ENCODE data around the gene GOLGA8M.
"Not testable (repeated sequence)": the region's sequence is repeated elsewhere in the genome, so short reads cannot be mapped to it uniquely, and the experiment has no call there.

GOLGA8M gene

DNA sequence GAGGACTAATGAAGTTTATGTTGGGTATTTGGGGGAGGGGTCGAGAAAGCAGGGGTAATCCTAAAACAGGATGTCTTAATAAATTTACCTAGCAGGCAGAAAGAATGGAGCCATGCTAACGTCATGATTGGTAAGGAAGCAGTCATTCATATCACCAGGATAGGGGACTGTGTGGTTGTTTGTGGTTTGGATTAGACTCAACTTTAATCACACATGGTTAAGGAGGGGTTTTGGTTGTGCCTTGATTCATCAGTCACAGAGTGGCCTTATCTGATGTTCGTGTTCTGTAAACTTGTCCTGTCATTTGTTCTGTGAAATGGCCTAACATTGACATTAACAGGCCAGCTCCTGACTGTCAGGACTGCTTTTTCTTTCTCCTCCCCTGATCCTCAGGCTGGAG lies 40.1 kb downstream of the GOLGA8M start:
- not testable (repeated sequence) for FAIRE-seq; DNase-seq (ENCODE audit: insufficient read length, low spot score)

DNA sequence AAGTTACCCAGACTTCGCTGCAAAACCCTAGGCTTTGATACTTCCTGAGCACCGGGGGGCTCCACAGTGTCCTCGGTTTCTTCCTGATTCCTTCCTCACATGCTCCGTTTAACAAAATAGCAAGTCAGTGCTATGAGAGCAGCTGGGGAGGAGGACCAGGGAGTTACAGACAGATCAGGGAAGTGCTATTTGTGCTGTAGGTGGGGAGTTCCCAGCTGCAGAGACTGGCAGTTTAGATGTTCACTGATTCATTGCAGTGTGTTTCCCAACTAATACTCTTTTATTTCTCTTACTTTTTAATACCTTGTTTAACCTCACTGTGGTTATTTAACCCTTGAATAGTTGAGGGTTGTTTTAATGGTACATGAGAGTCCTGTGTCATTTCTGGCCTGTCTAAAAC lies 45.8 kb downstream of the GOLGA8M start:
- not testable (repeated sequence) for DNase-seq (ENCODE audit: insufficient read length, low spot score); FAIRE-seq

DNA sequence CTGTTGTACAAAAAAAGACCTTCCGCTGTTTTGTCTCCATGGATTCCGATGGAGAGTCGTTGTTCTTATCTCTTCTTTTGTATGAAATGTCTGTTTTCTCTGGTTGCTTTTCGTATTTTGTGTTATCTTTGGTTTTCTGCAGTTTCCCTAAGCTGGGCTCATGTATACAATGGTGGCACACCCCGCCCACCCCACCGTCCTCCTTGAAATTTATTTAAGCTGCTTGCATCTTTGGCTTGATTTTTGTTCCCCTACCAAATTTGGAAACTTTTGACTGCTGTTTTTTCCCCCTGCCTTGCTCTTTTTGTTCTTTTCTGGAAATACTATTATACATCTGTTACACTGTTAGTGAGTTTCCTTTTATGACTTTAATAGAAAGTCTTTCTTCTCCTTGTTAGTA lies 47.6 kb downstream of the GOLGA8M start:
- FAIRE-seq; DNase-seq (ENCODE audit: insufficient read length, low spot score): not testable (repeated sequence)

DNA sequence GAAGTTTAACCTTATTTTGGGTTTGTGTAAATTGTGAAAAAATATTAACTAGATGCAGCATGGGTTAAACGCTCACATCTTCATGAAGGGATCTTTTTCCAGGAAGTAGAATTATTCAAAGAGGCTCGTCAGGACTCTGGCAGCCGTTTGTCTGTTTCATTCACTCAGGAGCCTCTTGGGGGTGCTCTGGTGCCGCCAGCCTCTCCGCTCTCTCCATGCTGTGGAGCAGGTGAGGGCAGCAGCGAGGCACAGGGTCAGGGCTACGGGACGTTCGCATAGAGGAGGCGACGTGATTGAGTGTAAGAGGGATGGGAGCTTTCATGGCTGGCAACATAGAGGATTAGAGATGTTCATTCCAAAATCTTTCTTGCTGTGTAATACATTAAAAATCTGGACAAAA lies 48.5 kb downstream of the GOLGA8M start:
- not testable (repeated sequence) for FAIRE-seq; DNase-seq (ENCODE audit: insufficient read length, low spot score)

DNA sequence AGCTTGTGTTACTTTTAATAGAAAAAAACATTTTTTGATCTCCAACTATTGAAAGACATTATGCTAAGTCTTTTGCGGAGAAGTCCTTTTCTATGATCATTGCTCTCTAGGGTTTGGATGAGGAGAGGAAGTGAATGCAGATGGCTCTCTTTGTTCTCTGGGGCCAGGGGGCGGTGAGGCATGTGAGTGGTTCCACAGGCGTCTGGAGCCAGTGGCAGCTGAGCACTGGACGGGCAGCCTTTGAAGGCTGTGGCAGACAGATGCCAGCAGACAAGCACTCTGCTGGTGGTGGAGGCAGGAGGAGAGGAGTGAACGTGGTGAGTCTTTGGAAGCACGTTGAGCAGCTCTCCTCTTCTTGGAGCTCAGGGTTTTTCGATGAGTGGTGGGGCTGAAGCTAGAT lies 51.5 kb downstream of the GOLGA8M start:
- not testable (repeated sequence) for FAIRE-seq

DNA sequence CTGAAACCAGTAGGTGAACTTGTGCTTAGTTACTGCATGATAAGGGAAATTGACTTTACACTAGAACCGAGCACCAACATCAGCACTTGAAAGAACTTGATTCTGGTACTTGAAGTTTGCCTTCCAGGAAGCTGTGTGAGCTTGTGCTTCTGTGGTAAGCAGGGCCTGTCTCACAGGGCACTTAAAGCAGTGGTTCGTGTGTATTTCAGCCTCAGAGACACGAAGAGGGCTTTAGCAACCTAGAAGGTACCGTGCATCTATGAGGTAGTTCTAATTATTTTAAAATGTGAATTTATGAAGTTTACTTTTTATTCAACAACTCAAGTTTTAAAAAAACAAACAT lies 56.2 kb downstream of the GOLGA8M start:
- not testable (repeated sequence) for DNase-seq (ENCODE audit: insufficient read length, low spot score); FAIRE-seq

More for the DNA sequence above, 51.5 kb downstream of the GOLGA8M start:
- not testable (repeated sequence) for DNase-seq (ENCODE audit: insufficient read length, low spot score)

DNA sequence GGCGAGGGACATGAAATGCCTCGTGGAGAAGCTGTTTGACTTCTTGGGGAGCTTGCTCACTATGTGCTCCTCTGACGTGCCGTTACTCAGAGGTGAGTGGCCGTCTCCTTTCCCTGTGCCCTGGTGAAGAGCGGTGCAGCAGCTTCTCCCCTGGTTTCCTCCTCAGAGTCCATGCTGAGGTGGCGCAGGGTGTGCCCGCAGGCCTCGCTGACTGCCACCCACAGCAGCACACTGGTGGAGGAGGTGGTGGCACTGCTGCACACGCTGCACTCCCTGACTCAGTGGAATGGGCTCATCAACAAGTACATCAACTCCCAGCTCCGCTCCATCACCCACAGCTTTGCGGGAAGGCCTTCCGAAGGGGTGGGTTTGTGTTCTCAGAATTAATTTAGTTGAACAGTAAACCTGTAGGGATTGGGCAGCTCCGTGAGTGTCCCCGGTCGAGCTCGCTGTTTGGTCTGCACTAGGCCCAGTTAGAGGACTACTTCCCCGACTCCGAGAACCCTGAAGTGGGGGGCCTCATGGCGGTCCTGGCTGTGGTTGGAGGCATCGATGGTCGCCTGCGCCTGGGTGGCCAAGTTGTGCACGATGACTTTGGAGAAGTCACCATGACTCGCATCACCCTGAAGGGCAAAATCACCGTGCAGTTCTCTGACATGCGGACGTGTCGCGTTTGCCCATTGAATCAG lies 56.7 kb downstream of the GOLGA8M start:
- DNase-seq (ENCODE audit: insufficient read length, low spot score); FAIRE-seq: not testable (repeated sequence)

DNA sequence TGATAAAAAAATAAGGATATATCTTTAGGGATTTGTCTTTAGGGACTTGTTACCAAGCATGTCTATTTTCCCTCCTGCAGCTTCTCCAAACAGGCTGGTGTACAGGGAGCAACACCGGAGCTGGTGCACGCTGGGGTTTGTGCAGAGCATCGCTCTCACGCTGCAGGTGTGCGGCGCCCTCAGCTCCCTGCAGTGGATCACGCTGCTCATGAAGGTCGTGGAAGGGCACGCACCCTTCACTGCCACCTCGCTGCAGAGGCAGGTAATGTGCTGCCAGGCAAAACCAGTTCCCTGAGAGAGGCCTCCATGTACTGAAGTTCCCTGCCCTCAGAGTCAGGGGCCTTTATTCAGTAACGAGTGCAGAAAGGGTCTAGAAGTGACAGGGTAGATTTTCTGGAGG lies 58.0 kb downstream of the GOLGA8M start:
- DNase-seq (ENCODE audit: insufficient read length, low spot score); FAIRE-seq: not testable (repeated sequence)

DNA sequence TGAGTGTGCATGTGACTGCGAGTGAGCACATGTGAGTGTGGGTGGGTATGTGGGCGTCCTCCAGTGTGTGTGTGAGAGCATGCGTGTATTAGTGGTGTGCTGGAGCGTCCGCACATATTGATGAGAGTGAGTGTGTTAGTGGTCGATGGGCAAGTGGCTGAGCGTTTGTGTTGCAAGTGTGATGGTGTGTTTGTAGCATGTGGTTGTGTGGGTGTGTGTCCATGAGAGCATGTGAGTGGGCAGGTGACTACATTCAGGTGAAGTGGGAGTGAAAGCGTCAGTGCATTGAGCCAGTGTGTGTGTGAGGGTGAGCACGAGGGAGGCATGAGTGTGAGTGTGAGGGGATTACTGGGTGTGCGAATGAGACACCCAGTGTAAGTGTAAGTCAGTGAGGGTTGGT lies 59.7 kb downstream of the GOLGA8M start:
- not testable (repeated sequence) for FAIRE-seq; DNase-seq (ENCODE audit: insufficient read length, low spot score)

Measured in GM12891 (cell line).